GM10266 (cell line): ENCODE measurements around the gene COL27A1.
A peak's percentile ranks its signal among the peaks of the same experiment; 100 is the strongest.

Experiments used
- DNase-seq: peaks from one replicate; pipeline ENCODE4 v3.0.0; 2012; ENCODE audit errors: extremely low spot score
- CTCF ChIP-seq: IDR thresholded peaks from 2 replicates; pipeline ENCODE4 v1.5.1; 2012; ENCODE audit warnings: mild to moderate bottlenecking, low read depth; ENCODE audit not compliant: control insufficient read depth, insufficient read depth; ENCODE audit errors: missing control alignments

The COL27A1 gene

GRCh38 chr9:114345493-114346065, 190.2 kb downstream of the COL27A1 start:
- no peak for DNase-seq
- TF ChIP-seq CTCF = no peak

DNA sequence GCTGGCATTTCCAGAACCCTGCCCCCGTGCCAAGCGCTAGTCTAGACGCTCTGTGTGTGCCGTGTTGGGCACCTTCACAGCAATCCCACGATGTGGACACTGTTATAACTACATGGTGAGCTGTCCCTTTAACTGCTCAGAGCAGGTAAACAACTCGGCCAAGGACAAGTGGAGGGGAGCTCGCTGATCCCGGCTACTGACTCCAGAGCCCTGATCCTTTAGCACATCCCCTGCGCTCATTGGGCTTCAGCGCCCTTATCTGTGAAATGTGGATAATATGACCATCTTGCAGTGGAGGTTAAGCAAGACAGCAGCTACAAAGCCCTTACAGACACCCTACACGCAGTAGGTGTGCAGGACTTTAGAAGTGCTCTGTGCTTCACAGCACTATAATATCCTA, 190.8 kb downstream of the COL27A1 start:
- DNase-seq = no peak
- TF ChIP-seq CTCF = no peak

DNA sequence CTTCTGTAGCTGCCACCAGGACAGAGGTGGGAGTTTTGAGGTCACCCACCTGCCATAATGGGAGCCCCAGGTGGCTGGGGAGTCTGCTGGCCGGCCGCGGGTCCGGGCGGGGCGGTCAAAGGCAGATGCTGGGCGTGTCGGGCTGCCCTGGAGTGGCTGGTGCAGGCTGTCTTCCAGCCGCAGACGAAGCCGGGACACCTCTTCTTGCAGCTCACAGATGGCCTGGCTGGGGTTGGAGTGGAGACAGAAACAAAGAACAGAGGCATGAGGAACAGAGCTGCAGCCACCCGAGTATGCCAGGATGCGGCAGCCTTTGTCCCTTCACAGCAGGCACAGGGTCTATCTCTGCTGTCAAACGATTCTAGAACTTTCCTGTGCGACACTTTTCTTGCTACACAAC, 192.3 kb downstream of the COL27A1 start:
- no peak for TF ChIP-seq CTCF
- no peak for DNase-seq

GRCh38 chr9:114348261-114348905, 193.0 kb downstream of the COL27A1 start:
- DNase-seq = no peak
- TF ChIP-seq CTCF = no peak

DNA sequence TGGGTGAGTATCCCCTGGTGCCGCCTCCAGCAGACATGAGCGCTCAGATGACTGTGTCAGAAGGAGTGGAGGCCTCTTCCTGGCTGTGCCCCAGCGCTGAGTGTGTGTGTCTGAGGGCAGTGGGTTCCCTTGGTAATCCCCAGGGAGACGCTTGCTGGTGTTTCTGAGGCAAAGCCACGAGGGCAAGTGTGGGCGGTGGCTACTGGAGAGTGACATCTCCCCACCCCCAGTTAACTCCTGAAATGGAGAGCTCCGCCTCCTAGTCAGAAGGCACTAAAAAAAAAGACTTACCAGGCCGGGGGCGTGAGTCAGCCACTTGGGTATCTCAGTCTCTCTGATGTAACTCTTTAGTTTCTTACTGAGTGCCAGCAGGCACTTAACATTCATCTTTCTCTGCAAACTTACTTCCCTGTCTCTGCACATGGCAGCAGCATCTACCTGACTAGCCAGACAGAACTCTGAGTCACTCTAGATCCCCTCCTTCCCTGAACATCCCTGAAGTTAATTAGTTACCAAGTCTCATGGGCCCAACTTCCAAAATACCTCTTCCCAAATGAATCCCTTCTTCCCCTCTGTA, 193.7 kb downstream of the COL27A1 start:
- peak; percentile 92 for DNase-seq
- TF ChIP-seq CTCF = no peak

DNA sequence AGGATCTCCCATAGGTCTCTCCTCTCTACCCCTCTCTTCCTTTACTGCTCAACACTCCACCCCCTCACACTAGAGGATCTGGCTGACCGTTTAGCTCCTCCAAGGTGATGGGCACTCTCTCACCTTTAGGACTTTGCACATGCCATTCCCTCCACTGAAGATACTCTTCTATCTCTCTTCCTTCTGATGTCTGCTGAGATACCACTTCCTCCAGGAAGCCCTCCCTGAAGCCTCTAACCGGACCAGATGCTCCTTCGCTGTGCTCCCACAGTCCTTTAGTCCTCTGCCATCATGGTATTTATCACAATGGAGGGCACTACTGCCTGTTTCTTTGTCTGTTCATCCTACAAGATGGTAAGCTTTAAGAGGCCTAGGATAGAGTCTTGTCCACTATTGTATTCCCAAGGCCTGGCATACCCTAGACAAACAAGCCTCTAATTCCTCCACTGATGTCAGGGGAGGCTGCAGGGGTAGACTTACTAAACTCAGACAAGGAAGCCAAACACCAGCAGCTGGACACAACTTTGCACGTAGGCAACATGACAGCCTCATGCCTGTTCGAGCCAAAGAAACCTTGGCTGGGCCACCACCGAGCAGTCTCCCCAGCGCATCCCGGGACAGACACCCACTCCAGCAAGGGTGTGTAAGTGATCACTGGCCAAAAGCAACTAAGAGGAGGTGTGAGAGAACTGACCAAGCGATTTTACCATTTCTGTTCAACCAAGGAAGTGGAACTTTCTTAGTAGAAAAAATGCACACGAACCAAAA, 194.6 kb downstream of the COL27A1 start:
- TF ChIP-seq CTCF = no peak
- no peak for DNase-seq

GRCh38 chr9:114350636-114351401, 195.5 kb downstream of the COL27A1 start:
- DNase-seq = no peak
- no peak for TF ChIP-seq CTCF
